Endothelial cell of umbilical vein (primary cell): ENCODE data around the gene APLP2. TPM values are rescaled to one million over a fixed set of nuclear protein-coding genes. Genes with fewer than 3 reads are reported as not detected.

Experiments
- BruUV-seq: library from RNA; stranded (reverse); fragments of 400-500 nt; replicated peaks from 2 replicates; lab custom pipeline; 2021; lab: Mats Ljungman, UMichigan
- CTCF ChIA-PET: fragments of 300-600, 350-600 bp; sonication (Branson Sonifier 250); formaldehyde crosslinking; loops from one replicate; lab custom pipeline; 2021; ENCODE audit warnings: antibody characterized with exemption, inconsistent platforms; lab: Charles Lee
- POLR2A ChIA-PET: fragments of 300-600, 350-600 bp; sonication (Branson Sonifier 250); formaldehyde crosslinking; loops from one replicate; lab custom pipeline; 2021; ENCODE audit warnings: antibody characterized with exemption, inconsistent platforms; lab: Charles Lee
- DNase-seq: peaks from one replicate; pipeline ENCODE4 v3.0.0-alpha.2; 2011; ENCODE audit warnings: low read depth, low spot score
- FAIRE-seq: peaks from 2 replicates; lab custom pipeline; 2011; peaks lifted over from hg19 to GRCh38; lab: Jason Lieb, UNC
- H2AFZ ChIP-seq: 2 replicates; pipeline ENCODE4 v1.6.0; 2012; ENCODE audit warnings: low read depth, low read length, control low read depth, inconsistent platforms
- H3K27ac ChIP-seq: 2 replicates; pipeline ENCODE4 v1.5.1; 2011; ENCODE audit warnings: low read depth, mild to moderate bottlenecking, control low read depth, low read length, moderate library complexity; ENCODE audit not compliant: insufficient read depth
- H3K27me3 ChIP-seq, 2 experiments: 2 replicates each; pipeline versions ENCODE4 v1.6.0 to v1.6.1; 2011; ENCODE audit warnings: low read length in 2 of 2, mixed read lengths in 1 of 2; ENCODE audit not compliant: control insufficient read depth in 2 of 2, insufficient read depth in 2 of 2
- H3K36me3 ChIP-seq, 2 experiments: 2 replicates in 1 of 2; 3 replicates in 1 of 2; pipeline ENCODE4 v1.5.1; 2011; ENCODE audit warnings: low read length in 2 of 2, mild to moderate bottlenecking in 1 of 2, moderate library complexity in 1 of 2; ENCODE audit not compliant: control insufficient read depth in 2 of 2, insufficient read depth in 2 of 2; ENCODE audit errors: extremely low read depth in 1 of 2
- H3K4me1 ChIP-seq: 3 replicates; pipeline ENCODE4 v1.5.1; 2011; ENCODE audit warnings: mild to moderate bottlenecking, low read length; ENCODE audit not compliant: control insufficient read depth, insufficient read depth; ENCODE audit errors: extremely low read depth
- H3K4me2 ChIP-seq: 2 replicates; pipeline ENCODE4 v1.6.1; 2011; ENCODE audit warnings: low read length, control low read depth, mixed read lengths; ENCODE audit not compliant: insufficient read depth
- H3K4me3 ChIP-seq, 3 experiments: fragments of 200-600 bp in 1 of 3; sonication (generic), shearing (Covaris generic) in 1 of 3; replicated peaks in 1 of 3; 2 replicates each; pipeline ENCODE4 v1.5.1; 2011 to 2016; ENCODE audit warnings: control low read depth in 3 of 3, low read length in 3 of 3, mild to moderate bottlenecking in 2 of 3, inconsistent platforms in 1 of 3, low read depth in 1 of 3, moderate library complexity in 1 of 3; ENCODE audit not compliant: insufficient read depth in 1 of 3
- H3K79me2 ChIP-seq: 2 replicates; pipeline ENCODE4 v1.6.0; 2012; ENCODE audit warnings: low read length, inconsistent platforms; ENCODE audit not compliant: control insufficient read depth, insufficient read depth
- H3K9ac ChIP-seq: replicated peaks from 2 replicates; pipeline ENCODE3; 2011; ENCODE audit warnings: low read length, control low read depth; ENCODE audit not compliant: insufficient read depth; ENCODE audit errors: extremely low read depth
- H3K9me1 ChIP-seq: replicated peaks from 3 replicates; pipeline ENCODE4 v1.6.0; 2011; ENCODE audit warnings: mild to moderate bottlenecking, low read length; ENCODE audit not compliant: control insufficient read depth, insufficient read depth; ENCODE audit errors: extremely low read depth
- H3K9me3 ChIP-seq: replicated peaks from 2 replicates; pipeline ENCODE4 v1.5.1; 2012; ENCODE audit warnings: low read length, inconsistent platforms; ENCODE audit not compliant: control insufficient read depth, insufficient read depth
- H4K20me1 ChIP-seq: replicated peaks from 2 replicates; pipeline ENCODE3; 2011; ENCODE audit warnings: mild to moderate bottlenecking, low read length; ENCODE audit not compliant: control insufficient read depth, insufficient read depth; ENCODE audit errors: extremely low read depth
- CTCF ChIP-seq, 2 donors: IDR thresholded peaks; 1 replicate in 1 of 2; 2 replicates in 1 of 2; pipeline ENCODE4 v1.5.1; 2011; ENCODE audit warnings: low read length in 2 of 2, mild to moderate bottlenecking in 2 of 2, moderate library complexity in 2 of 2, control low read depth in 1 of 2, inconsistent platforms in 1 of 2, low read depth in 1 of 2; ENCODE audit not compliant: insufficient read depth in 1 of 2; ENCODE audit errors: extremely low read depth in 1 of 2
- EZH2 ChIP-seq: IDR thresholded peaks from 2 replicates; pipeline ENCODE4 v1.6.1; 2012; ENCODE audit warnings: borderline replicate concordance, low read depth, mild to moderate bottlenecking, moderate library complexity, low read length, inconsistent platforms; ENCODE audit not compliant: severe bottlenecking
- FOS ChIP-seq: IDR thresholded peaks from 2 replicates; pipeline ENCODE4 v1.6.1; 2011; ENCODE audit warnings: mild to moderate bottlenecking, low read length, moderate library complexity, borderline replicate concordance; ENCODE audit not compliant: insufficient read depth
- GATA2 ChIP-seq: IDR thresholded peaks from 2 replicates; pipeline ENCODE4 v1.7.0; 2011; ENCODE audit warnings: low read depth, mild to moderate bottlenecking, moderate library complexity, mixed read lengths, low read length; ENCODE audit not compliant: insufficient read length, insufficient read depth
- JUN ChIP-seq: IDR thresholded peaks from 2 replicates; pipeline ENCODE4 v1.6.1; 2011; ENCODE audit warnings: borderline replicate concordance, low read depth; ENCODE audit not compliant: insufficient read length, insufficient read depth
- MAX ChIP-seq: IDR thresholded peaks from 2 replicates; pipeline ENCODE4 v1.6.1; 2011; ENCODE audit not compliant: insufficient read depth, insufficient read length
- MYC ChIP-seq: IDR thresholded peaks from one replicate; pipeline ENCODE4 v1.6.1; 2011; ENCODE audit warnings: mild to moderate bottlenecking, low read depth, low read length
- POLR2A ChIP-seq: IDR thresholded peaks from 2 replicates; pipeline ENCODE4 v1.6.1; 2012; ENCODE audit warnings: low read depth, mild to moderate bottlenecking, control low read depth, low read length
- POLR2AphosphoS5 ChIP-seq: IDR thresholded peaks from 2 replicates; pipeline ENCODE4 v1.6.1; 2012; ENCODE audit warnings: low read depth, mild to moderate bottlenecking, control low read depth, low read length, moderate library complexity; ENCODE audit not compliant: insufficient read depth
- dilution Hi-C: fragments of 300-500 bp; cut with MboI; formaldehyde crosslinking; loops from one replicate; pipeline ENCODE4 v1.15.0; 2019; ENCODE audit warnings: low sequenced_read_pairs; ENCODE audit not compliant: extremely low pct_ligation_motif_present
- intact Hi-C: fragments of 100-400 bp; cut with micrococcal nuclease; formaldehyde crosslinking; loops from one replicate; pipeline ENCODE4 v1.10.0; 2022
- polyA plus RNA-seq, 4 experiments: library from polyadenylated mRNA; depleted of rRNA in 3 of 4; stranded (reverse) in 3 of 4; unstranded in 1 of 4; fragments of >200 nt; gene quantifications; 2 replicates each; pipeline versions ENCODE4 v1.2.1 to v1.2.3, GENCODE V29; 2011 to 2012; ENCODE audit warnings: missing spikeins in 1 of 4
- total RNA-seq: library from RNA; stranded (reverse); gene quantifications from 2 replicates; pipeline ENCODE4 v1.2.3, GENCODE V29; 2021

The APLP2 gene
- total and polyA plus RNA-seq, 2 donors (not counting 3 experiments of a cell fraction or from before 2014, with no cell fraction given): 493 to 543 TPM

- H3K4me1 ChIP-seq: no peaks in the 10 kb centered on the region
- dilution Hi-C loops: no loop called here
- no peak overlapping the region for H3K4me2 ChIP-seq
- no peak for DNase-seq
- H3K36me3 ChIP-seq: no peaks in the 10 kb centered on the region
- H3K79me2 ChIP-seq: no peaks in the 10 kb centered on the region
- intact Hi-C loops: no loop called here
- no peaks in the 10 kb centered on the region for H3K9me3 ChIP-seq
- H3K27ac ChIP-seq: no peak overlapping the region
- ChIA-PET CTCF (no interaction called here), POLR2A (no interaction called here)
- no peaks in the 10 kb centered on the region for H4K20me1 ChIP-seq
- no peak overlapping the region for H2AFZ ChIP-seq
- no peak overlapping the region for H3K4me3 ChIP-seq
- H3K27me3 ChIP-seq: no peaks in the 10 kb centered on the region
- BruUV-seq: no TSS peak
- FAIRE-seq: no peak
- no peaks in the 10 kb centered on the region for H3K9me1 ChIP-seq
- H3K9ac ChIP-seq: no peak overlapping the region
- no peak for TF ChIP-seq JUN
Measured at GRCh38 chr11:130188585-130189347, 119.1 kb downstream of the APLP2 start.

- CTCF ChIA-PET: no interaction called here
- dilution Hi-C loops: no loop called here
Measured at GRCh38 chr11:130189492-130190210, 120.0 kb downstream of the APLP2 start.

More at GRCh38 chr11:130189492-130190210, 120.0 kb downstream of the APLP2 start:
- no peaks in the 10 kb centered on the region for H3K9me1 ChIP-seq
- no peak overlapping the region for H3K4me3 ChIP-seq
- H2AFZ ChIP-seq: no peak overlapping the region
- FAIRE-seq (no peak), DNase-seq (no peak)
- TF ChIP-seq POLR2AphosphoS5 (no peak), JUN (no peak), CTCF (IDR thresholded peaks at IDR 0.05; ENCODE audit: extremely low read depth in 1 of 2, insufficient read depth in 1 of 2, low read depth in 1 of 2, low read length in 2 of 2) (no peak), POLR2A (no peak), EZH2 (no peak), MYC (no peak), FOS (no peak), MAX (no peak), GATA2 (no peak)
- no TSS peak for BruUV-seq
- H3K4me2 ChIP-seq: no peak overlapping the region
- intact Hi-C loops: no loop called here
- no peaks in the 10 kb centered on the region for H3K79me2 ChIP-seq
- H3K4me1 ChIP-seq: no peaks in the 10 kb centered on the region
- POLR2A ChIA-PET: no interaction called here
- no peaks in the 10 kb centered on the region for H3K9me3 ChIP-seq
- no peaks in the 10 kb centered on the region for H3K27me3 ChIP-seq
- no peaks in the 10 kb centered on the region for H4K20me1 ChIP-seq
- no peaks in the 10 kb centered on the region for H3K36me3 ChIP-seq
- H3K27ac ChIP-seq: no peak overlapping the region
- H3K9ac ChIP-seq: no peak overlapping the region
